Endothelial cell of umbilical vein (primary cell): Measurements from ENCODE around the gene RBM20.

Source experiments
- CTCF ChIP-seq, 2 donors: IDR thresholded peaks; 1 replicate in 1 of 2; 2 replicates in 1 of 2; pipeline ENCODE4 v1.5.1; 2011; ENCODE audit warnings: low read length in 2 of 2, mild to moderate bottlenecking in 2 of 2, moderate library complexity in 2 of 2, control low read depth in 1 of 2, inconsistent platforms in 1 of 2, low read depth in 1 of 2; ENCODE audit not compliant: insufficient read depth in 1 of 2; ENCODE audit errors: extremely low read depth in 1 of 2
- EZH2 ChIP-seq: IDR thresholded peaks from 2 replicates; pipeline ENCODE4 v1.6.1; 2012; ENCODE audit warnings: borderline replicate concordance, low read depth, mild to moderate bottlenecking, moderate library complexity, low read length, inconsistent platforms; ENCODE audit not compliant: severe bottlenecking

- TF ChIP-seq CTCF (IDR thresholded peaks at IDR 0.05; ENCODE audit: extremely low read depth in 1 of 2, insufficient read depth in 1 of 2, low read depth in 1 of 2, low read length in 2 of 2): peak; percentile 68 to 71
- TF ChIP-seq EZH2: no peak
Measured at GRCh38 chr10:110610308-110610774, 33.8 kb upstream of the RBM20 start.
